ENCODE measurements around the gene CPA2. TPM values are rescaled to one million over a fixed set of nuclear protein-coding genes. Genes with fewer than 3 reads are reported as not detected.

CPA2 gene
- total RNA-seq, 1 donor from 2014 or later = 85.0 TPM

- H3K4me3 Mint-ChIP-seq (ENCODE audit: low read depth) = no peak overlapping the region
- DNase-seq (ENCODE audit: low spot score, unreplicated experiment) = no peak
- H3K4me1 Mint-ChIP-seq (ENCODE audit: low read depth) = peaks cover 10% of the 10 kb centered on the region
- H3K36me3 Mint-ChIP-seq (ENCODE audit: insufficient read depth) = peaks cover 22% of the 10 kb centered on the region
- no peak for TF ChIP-seq CTCF (IDR thresholded peaks at IDR 0.05; ENCODE audit: unreplicated experiment)
- H3K27me3 Mint-ChIP-seq = no peaks in the 10 kb centered on the region
- peaks cover 18% of the 10 kb centered on the region for H3K9me3 Mint-ChIP-seq (ENCODE audit: low read depth)
- H3K27ac Mint-ChIP-seq = no peak overlapping the region
These were observed 22.8 kb downstream of the CPA2 start for GRCh38 chr7:130289478-130289877.

- TF ChIP-seq CTCF (IDR thresholded peaks at IDR 0.05; ENCODE audit: unreplicated experiment) = no peak
These were observed 24.1 kb downstream of the CPA2 start for GRCh38 chr7:130290745-130291144.

GRCh38 chr7:130292682-130293257 is 26.1 kb downstream of the CPA2 start, which contains the start of gene CPA4:
Gene CPA4 (plus strand): TSS chr7:130293161. CDS start chr7:130293181, 20 bp downstream.
- peaks cover 14% of the 10 kb centered on the region for H3K36me3 Mint-ChIP-seq (ENCODE audit: insufficient read depth)
- no peak within 1 kb of the TSS for H3K4me3 Mint-ChIP-seq (ENCODE audit: low read depth)
- H3K9me3 Mint-ChIP-seq (ENCODE audit: low read depth) = peaks cover 13% of the 10 kb centered on the region
- DNase-seq (ENCODE audit: low spot score, unreplicated experiment) = no peak
- peaks cover under 1% of the 10 kb centered on the region for H3K4me1 Mint-ChIP-seq (ENCODE audit: low read depth)
- no peaks in the 10 kb centered on the region for H3K27me3 Mint-ChIP-seq
- TF ChIP-seq CTCF (IDR thresholded peaks at IDR 0.05; ENCODE audit: unreplicated experiment) = no peak
- no peak within 1 kb of the TSS for H3K27ac Mint-ChIP-seq

More at GRCh38 chr7:130290745-130291144, 24.1 kb downstream of the CPA2 start:
- Mint-ChIP-seq H3K27me3 (no peaks in the 10 kb centered on the region), H3K4me1 (ENCODE audit: low read depth) (peaks cover 7% of the 10 kb centered on the region), H3K36me3 (ENCODE audit: insufficient read depth) (peaks cover 18% of the 10 kb centered on the region), H3K27ac (no peak overlapping the region), H3K4me3 (ENCODE audit: low read depth) (no peak overlapping the region), H3K9me3 (ENCODE audit: low read depth) (peaks cover 13% of the 10 kb centered on the region)
- no peak for DNase-seq (ENCODE audit: low spot score, unreplicated experiment)

- Mint-ChIP-seq H3K36me3 (ENCODE audit: insufficient read depth) (peaks cover 14% of the 10 kb centered on the region), H3K27me3 (peaks cover 2% of the 10 kb centered on the region), H3K27ac (no peak overlapping the region), H3K4me3 (ENCODE audit: low read depth) (no peak overlapping the region), H3K9me3 (ENCODE audit: low read depth) (peaks cover 13% of the 10 kb centered on the region), H3K4me1 (ENCODE audit: low read depth) (no peaks in the 10 kb centered on the region)
- no peak for TF ChIP-seq CTCF (IDR thresholded peaks at IDR 0.05; ENCODE audit: unreplicated experiment)
- no peak for DNase-seq (ENCODE audit: low spot score, unreplicated experiment)
These were observed 26.9 kb downstream of the CPA2 start for GRCh38 chr7:130293521-130293920.

- Mint-ChIP-seq H3K9me3 (ENCODE audit: low read depth) (peaks cover 13% of the 10 kb centered on the region), H3K4me1 (ENCODE audit: low read depth) (no peaks in the 10 kb centered on the region), H3K27ac (no peak overlapping the region), H3K27me3 (peaks cover 4% of the 10 kb centered on the region), H3K4me3 (ENCODE audit: low read depth) (no peak overlapping the region), H3K36me3 (ENCODE audit: insufficient read depth) (peaks cover 14% of the 10 kb centered on the region)
- no peak for DNase-seq (ENCODE audit: low spot score, unreplicated experiment)
- TF ChIP-seq CTCF (IDR thresholded peaks at IDR 0.05; ENCODE audit: unreplicated experiment) = no peak
These were observed 27.7 kb downstream of the CPA2 start for GRCh38 chr7:130294314-130294713.

Data from progenitor cell of endocrine pancreas (in vitro differentiated cells).